Activated naive CD8-positive, alpha-beta T cell (primary cell): Measurements from ENCODE around the gene FASTK.
A peak's percentile ranks its signal among the peaks of the same experiment; 100 is the strongest.

Experiments used
- H3K27ac Mint-ChIP-seq: one replicate; pipeline ENCODE4 v1.8.0; 2021; ENCODE audit warnings: mixed read lengths
- H3K27me3 Mint-ChIP-seq: one replicate; pipeline ENCODE4 v1.8.0; 2021; ENCODE audit warnings: mixed read lengths
- H3K36me3 Mint-ChIP-seq: one replicate; pipeline ENCODE4 v1.8.0; 2021; ENCODE audit warnings: mixed read lengths
- H3K4me1 Mint-ChIP-seq: one replicate; pipeline ENCODE4 v1.8.0; 2021; ENCODE audit warnings: low read depth, mixed read lengths
- H3K4me3 Mint-ChIP-seq: one replicate; pipeline ENCODE4 v1.8.0; 2021; ENCODE audit warnings: mild to moderate bottlenecking, mixed read lengths
- H3K9me3 Mint-ChIP-seq: one replicate; pipeline ENCODE4 v1.8.0; 2021; ENCODE audit warnings: low read depth, mixed read lengths

The FASTK gene

DNA sequence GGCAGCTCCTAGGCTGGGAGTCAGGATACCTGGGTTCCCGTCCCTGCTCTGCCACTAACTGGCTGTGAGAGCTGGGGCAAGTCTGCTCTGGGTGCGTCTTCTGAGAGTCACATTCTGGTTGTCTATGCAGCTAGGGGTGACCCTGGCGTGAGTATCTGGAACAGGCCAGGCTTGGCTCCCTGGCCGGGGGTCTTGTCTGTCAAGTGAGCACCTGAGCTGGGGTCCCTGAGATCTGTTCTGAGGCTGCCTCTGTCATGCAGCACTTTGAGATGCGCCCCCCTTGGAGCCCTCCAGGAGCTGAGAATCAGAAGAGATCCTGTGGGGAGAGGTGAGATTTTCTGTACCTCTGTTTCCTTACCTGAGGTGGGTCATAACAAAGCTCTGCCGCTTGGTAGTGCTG lies 13.1 kb upstream of the FASTK start:
- Mint-ChIP-seq H3K4me3 (no peak overlapping the region), H3K36me3 (no peaks in the 10 kb centered on the region), H3K4me1 (peaks cover 6% of the 10 kb centered on the region), H3K9me3 (no peaks in the 10 kb centered on the region), H3K27me3 (peaks cover 2% of the 10 kb centered on the region), H3K27ac (no peak overlapping the region)

DNA sequence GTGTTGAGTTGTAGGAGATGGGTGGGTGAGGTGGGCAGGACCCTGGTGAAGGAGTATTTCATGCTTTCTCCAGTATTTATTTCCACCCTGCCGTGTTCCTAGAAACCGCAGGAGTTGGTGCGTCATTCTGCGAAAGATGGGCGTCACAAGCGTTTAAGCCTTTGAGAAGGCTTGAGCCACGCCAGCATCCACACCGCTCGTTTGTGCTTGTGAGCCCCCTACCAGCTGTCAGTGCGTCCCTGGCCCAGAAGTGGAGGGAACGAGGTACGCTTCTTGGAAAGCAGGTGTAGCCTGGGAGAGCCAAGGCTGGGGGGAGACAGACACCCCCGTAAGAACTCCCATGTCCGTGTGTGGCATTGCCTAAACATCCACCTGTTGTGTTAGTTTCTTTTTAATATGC lies 11.4 kb upstream of the FASTK start:
- no peaks in the 10 kb centered on the region for H3K36me3 Mint-ChIP-seq
- H3K4me1 Mint-ChIP-seq, result peaks cover 11% of the 10 kb centered on the region
- H3K27me3 Mint-ChIP-seq, result peaks cover 2% of the 10 kb centered on the region
- H3K9me3 Mint-ChIP-seq, result no peaks in the 10 kb centered on the region
- no peak overlapping the region for H3K27ac Mint-ChIP-seq
- H3K4me3 Mint-ChIP-seq, result no peak overlapping the region

DNA sequence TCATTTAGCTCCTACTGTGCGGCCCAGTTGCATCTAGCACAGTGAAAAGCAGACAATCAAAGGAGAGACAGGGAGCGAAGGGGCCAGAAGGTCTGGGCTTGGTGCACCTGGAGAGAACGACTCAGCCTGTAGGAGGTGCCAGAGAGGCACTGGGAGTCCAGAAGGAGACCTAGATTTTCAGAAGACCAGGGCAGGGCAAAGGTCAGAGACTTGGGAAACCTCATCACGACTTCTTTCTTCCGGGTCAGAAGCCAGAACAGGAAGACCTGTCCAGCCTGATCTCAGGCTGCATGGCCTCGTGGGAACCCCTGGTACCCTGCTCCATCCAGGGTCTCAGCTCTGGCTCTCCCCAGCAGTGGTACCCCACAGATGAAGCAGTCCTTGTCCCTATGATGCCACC lies 10.8 kb upstream of the FASTK start:
- Mint-ChIP-seq H3K4me1 (peaks cover 11% of the 10 kb centered on the region), H3K36me3 (no peaks in the 10 kb centered on the region), H3K27me3 (peaks cover 2% of the 10 kb centered on the region), H3K9me3 (no peaks in the 10 kb centered on the region), H3K27ac (no peak overlapping the region), H3K4me3 (no peak overlapping the region)

DNA sequence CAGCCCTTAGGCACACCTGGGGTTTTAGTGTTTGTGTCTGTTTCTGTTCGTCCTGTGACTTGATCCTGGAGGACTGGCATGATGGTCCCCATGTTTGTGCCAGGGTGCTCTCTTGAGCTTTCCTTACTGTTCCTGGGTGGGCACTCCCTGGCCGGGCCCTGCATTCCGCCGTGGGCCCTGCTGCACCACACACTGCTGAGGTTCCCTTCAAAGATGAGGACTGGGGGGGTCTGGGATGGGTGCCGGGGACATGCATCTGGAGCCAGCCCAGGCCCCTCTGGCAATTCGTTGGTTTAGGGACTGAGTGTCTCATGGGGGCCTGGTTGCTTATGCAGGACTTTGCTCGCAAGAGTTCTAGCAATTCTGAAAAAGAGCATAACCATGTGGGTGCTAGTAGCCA lies 10.4 kb upstream of the FASTK start:
- peaks cover 2% of the 10 kb centered on the region for H3K27me3 Mint-ChIP-seq
- no peak overlapping the region for H3K27ac Mint-ChIP-seq
- H3K4me1 Mint-ChIP-seq, result peaks cover 11% of the 10 kb centered on the region
- no peak overlapping the region for H3K4me3 Mint-ChIP-seq
- no peaks in the 10 kb centered on the region for H3K9me3 Mint-ChIP-seq
- no peaks in the 10 kb centered on the region for H3K36me3 Mint-ChIP-seq

DNA sequence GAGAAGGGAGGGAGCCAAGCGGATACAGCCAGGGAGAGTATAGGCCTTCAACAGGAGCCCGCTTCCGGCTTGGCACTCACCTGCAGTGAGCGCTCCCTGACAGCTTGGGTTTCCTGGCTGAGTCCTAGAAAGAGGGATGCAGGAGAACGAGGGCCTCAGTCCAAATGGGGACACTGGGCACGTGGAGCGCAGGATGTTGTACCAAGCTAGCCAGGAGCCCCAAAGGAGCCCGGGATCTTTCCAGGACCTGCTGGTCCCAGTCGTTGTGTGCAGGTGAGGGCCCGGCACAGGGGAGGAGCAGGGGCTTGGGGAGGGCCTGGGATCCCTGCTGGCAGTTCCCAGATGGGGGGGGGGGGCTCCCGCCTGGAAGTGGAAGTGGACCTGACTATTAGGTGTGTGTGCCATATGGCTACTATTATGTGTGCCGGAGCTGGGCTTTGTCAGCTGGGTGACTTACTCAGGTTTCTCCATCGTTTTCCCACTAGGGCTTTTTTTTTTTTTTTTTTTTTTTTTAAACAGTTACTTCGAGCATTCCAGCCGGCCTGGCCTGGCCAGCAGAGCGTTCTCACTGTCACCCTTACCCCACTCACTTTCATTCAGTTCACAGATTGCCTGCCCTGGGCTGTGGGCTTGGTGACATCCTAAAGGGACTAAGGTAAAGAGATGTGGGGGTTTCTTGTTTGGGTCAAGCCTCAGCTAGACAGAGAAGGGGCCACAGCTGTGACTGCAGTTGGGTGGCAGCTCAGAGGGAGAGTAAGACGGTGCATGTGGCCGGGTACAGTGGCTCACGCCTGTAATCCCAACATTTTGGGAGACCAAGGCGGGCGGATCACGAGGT lies 9.5 kb upstream of the FASTK start:
- H3K4me3 Mint-ChIP-seq, result no peak overlapping the region
- no peaks in the 10 kb centered on the region for H3K9me3 Mint-ChIP-seq
- no peak overlapping the region for H3K27ac Mint-ChIP-seq
- peaks cover 20% of the 10 kb centered on the region for H3K4me1 Mint-ChIP-seq
- no peaks in the 10 kb centered on the region for H3K36me3 Mint-ChIP-seq
- H3K27me3 Mint-ChIP-seq, result peaks cover 4% of the 10 kb centered on the region

DNA sequence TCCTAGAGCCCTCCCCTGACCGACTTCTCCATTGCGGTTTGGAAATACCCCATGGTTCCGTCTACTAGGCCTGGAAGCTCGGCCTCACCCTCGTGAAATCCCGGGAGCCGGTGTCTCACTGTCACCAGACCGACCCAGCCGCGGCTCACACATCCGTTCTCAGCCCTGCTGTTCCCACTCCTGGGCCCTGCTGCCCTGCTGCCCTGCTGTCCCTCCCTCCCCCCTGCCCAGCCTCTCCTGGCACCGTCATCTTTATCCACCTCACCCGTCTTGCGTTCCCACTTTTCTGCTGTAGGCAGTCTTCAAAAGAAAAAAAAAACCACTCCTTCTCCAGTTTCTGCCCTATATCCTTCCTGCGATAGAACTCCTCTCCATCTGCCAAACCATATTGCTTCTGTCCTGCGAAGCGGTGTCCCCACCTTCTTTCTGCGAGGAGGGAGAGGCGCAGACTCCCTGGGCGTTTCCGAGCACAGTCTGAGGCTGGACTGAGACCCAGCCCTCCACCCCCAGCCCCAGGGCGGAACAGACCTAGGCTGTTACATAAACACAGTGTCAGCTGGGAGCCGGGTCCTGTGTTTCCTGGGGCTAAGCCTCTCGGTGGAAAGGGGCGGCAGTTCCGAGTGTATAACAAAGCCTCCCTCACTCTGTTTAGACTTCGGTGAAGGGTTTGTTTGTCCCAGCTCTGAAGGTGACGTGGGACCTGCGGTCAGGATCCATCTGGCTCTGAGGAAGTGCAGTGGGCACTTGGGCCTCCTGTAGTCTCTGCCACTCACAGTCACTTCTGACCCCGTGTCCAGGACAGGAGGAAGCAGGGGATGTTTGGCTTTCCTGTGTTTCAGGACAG lies 8.5 kb upstream of the FASTK start:
- no peaks in the 10 kb centered on the region for H3K9me3 Mint-ChIP-seq
- H3K4me1 Mint-ChIP-seq, result peaks cover 26% of the 10 kb centered on the region
- peak overlapping the region; percentile 10 for H3K27ac Mint-ChIP-seq
- peaks cover 8% of the 10 kb centered on the region for H3K27me3 Mint-ChIP-seq
- peak overlapping the region; percentile 81 for H3K4me3 Mint-ChIP-seq
- H3K36me3 Mint-ChIP-seq, result no peaks in the 10 kb centered on the region

DNA sequence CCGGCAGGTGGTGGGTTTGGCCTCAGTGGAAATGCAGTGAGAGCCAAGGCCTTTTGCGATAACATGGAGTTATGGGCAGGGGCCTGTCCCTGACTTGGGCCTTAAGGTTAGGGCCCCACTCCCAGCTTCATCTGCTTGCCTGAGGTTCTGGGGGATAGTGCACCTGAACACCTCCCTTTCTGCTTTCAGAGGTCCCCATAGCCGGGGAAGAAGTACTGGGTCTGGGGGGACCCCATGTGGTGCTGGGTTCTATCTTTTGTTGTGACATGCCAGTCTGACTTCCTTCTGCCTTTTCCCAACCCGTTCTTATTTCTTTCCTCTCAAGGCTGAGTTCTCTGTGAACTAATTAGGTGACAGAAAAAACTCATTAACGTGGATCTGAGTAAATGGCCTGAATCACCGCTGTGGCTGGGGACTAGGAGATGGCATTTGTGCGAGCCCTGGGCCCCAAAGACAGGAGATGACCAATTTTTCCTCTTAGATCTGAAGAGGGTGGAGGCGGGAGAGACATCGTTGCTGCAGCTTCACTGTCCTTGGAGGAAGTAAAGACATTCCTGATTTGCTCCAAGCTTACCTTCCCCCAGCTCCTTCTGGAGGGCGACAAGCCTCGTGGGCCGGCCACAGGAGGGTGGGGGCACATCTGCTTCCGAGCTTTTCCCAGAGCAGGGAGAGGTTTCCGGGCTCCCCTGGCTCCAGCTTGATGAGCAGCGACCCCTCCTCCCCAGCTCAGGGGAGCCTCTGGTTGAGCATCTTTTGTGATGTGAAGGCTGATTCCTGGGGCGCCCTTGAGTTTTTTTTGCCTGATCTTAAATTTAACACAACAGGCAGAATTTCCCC lies 7.6 kb upstream of the FASTK start:
- peaks cover 27% of the 10 kb centered on the region for H3K4me1 Mint-ChIP-seq
- no peaks in the 10 kb centered on the region for H3K9me3 Mint-ChIP-seq
- peak overlapping the region; percentile 41 for H3K27ac Mint-ChIP-seq
- peaks cover 8% of the 10 kb centered on the region for H3K27me3 Mint-ChIP-seq
- peak overlapping the region; percentile 81 for H3K4me3 Mint-ChIP-seq
- no peaks in the 10 kb centered on the region for H3K36me3 Mint-ChIP-seq

DNA sequence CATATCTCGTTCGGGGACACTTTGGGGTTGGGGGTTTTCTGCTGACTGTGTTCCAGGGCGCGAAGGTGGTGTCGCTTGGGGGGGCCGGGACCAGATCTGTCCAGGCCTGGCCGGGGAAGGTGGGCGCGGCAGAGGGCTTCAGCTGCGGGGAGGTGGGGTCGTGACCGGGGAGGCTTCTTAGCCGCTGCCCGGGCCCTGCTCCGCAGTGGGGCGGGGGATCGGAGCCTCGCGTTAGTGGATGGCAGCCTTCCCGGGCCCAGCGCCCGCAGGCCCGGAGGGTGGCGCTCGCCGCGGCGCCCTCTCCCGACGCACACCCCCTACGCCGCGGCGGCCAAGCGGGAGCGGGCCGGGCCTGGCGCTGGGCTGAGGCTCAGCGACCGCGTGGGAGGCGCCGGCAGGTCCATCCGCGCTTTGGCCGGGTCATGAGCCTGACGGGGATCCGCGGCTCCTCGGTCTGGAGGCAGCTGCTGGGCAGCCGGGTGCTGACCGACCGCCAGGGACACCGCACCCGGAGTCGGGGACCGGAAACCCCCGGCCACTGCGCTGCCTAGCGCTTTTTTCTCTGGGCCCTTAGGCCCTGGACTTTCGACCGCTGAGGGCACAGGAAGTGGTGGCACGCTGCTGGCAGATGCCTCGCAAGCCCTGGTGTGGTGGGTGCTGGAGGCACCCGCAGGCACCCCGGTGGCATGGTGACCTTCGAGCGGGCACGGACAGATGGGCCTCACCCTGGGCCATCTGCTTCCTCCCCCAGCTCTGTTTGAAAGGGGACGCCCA lies 6.8 kb upstream of the FASTK start:
- H3K36me3 Mint-ChIP-seq, result no peaks in the 10 kb centered on the region
- H3K27ac Mint-ChIP-seq, result no peak overlapping the region

DNA sequence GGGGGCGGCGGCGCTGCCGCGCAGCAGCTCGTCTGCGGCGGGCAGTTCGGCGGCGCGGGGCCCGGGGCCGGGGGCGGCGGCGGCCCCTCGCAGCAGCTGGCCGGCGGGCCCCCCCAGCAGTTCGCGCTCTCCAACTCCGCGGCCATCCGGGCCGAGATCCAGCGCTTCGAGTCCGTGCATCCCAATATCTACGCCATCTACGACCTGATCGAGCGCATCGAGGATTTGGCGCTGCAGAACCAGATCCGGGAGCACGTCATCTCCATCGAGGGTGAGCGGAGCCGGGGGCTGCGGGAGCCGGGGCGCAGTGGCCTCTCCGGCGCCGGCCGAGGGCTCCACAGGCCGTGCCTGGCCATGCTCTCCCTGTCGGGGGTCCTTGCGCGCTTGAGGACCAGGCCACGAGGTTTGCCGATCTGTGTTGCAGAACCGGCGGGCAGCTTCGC lies 6.2 kb upstream of the FASTK start:
- peaks cover 8% of the 10 kb centered on the region for H3K27me3 Mint-ChIP-seq
- peaks cover 32% of the 10 kb centered on the region for H3K4me1 Mint-ChIP-seq
- no peak overlapping the region for H3K27ac Mint-ChIP-seq

More for the DNA sequence above, 6.8 kb upstream of the FASTK start:
- Mint-ChIP-seq H3K4me3 (peak overlapping the region; percentile 86), H3K4me1 (peaks cover 32% of the 10 kb centered on the region), H3K27me3 (peaks cover 8% of the 10 kb centered on the region), H3K9me3 (no peaks in the 10 kb centered on the region)

DNA sequence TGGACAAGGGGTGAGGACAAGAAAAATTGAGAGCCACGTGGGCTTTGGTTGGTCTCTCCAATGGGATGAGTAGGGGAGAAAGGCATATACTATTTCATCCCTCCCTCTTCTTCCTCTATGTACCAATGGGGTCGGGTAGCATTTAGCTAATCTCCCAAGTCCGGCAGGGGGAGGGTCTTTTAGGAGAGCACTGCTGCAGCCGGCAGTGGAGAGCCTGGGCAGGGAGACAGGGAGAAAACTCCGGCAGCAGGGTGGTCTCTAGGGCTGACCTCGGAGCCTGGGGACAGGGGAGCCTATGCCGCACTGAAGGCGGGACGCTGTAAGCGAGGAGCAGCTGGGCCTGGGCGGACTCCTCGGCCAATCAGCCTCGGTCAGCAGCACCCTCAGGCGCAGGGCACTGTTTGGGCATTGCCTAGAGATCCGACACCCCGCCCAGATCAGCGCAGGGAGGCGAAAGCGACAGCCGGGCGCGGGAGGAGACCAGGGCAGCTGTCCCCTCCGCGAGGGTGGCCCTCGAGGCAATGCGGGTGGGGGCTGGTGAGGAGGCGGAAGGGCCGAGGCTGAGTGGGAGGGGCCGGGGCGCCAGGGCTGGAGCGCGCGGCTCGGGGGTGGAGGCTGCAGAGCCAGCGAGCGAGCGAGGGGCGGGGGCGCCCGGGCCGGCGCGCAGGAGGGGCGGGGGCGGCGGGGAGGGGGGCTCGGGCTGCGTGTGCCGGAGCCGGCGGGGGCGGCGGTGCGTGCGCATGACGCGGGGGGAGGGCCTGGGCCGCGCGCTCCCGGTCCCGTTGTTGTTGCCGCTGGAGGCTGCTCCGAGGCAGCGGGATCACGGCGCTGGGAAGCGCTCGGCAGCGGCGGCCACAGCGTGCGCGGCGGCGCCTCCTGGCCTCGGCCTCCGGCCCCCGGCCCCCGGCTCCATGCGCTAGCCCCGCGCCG lies 5.3 kb upstream of the FASTK start, which contains the start of gene AGAP3:
AGAP3 (plus strand) TSS at position 785 of the 930 bp plus-strand sequence. CDS start 267 bp downstream, outside the sequence.
- H3K4me1 Mint-ChIP-seq, result peaks cover 32% of the 10 kb centered on the region
- H3K9me3 Mint-ChIP-seq, result no peaks in the 10 kb centered on the region

More for the DNA sequence above, 6.2 kb upstream of the FASTK start:
- Mint-ChIP-seq H3K9me3 (no peaks in the 10 kb centered on the region), H3K4me3 (peak overlapping the region; percentile 86), H3K36me3 (no peaks in the 10 kb centered on the region)

DNA sequence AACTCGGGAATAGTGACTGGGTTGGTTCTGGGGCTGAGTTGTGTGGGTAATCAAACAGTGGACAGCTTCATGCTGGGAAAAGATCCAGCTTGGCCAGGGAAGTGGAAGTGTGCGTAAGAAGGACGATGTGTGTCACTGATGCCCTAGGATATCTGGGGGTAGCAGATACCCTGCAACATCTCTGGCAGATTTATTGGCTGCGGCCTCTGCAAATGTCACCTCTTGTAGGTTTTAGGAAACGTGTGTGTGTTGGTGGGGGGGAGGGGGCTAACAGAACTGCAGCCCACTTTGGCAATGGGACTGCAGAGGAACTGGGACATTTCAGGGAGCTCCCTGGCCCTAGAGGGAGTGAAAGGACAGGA lies 4.7 kb upstream of the FASTK start:
- Mint-ChIP-seq H3K4me3 (peak overlapping the region; percentile 86), H3K9me3 (no peaks in the 10 kb centered on the region), H3K36me3 (no peaks in the 10 kb centered on the region), H3K27ac (peak overlapping the region; percentile 86), H3K27me3 (peaks cover 8% of the 10 kb centered on the region), H3K4me1 (peaks cover 32% of the 10 kb centered on the region)

More for the DNA sequence above, 5.3 kb upstream of the FASTK start, which contains the start of gene AGAP3:
- Mint-ChIP-seq H3K27ac (peak within 1 kb of the TSS; percentile 86), H3K27me3 (peaks cover 8% of the 10 kb centered on the region), H3K36me3 (no peaks in the 10 kb centered on the region), H3K4me3 (peak within 1 kb of the TSS; percentile 86)

DNA sequence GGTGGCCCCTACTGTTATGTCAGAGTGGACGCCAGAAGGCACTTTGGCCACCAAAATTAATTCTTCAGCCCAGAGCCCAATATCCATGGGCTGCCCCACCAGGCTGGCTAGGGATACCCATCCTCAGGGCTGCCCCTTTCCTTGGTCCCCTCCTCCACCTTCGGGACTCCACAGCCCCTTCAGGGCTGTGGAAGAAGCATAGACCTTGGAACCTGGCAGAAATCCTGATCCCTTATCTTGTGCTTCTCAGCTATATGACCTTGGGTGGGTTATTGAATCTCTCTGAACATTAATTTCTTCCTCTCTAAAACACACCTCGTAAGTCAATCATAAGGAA lies 3.2 kb upstream of the FASTK start:
- Mint-ChIP-seq H3K4me1 (peaks cover 35% of the 10 kb centered on the region), H3K27ac (peak overlapping the region; percentile 16), H3K36me3 (peaks cover 2% of the 10 kb centered on the region), H3K4me3 (peak overlapping the region; percentile 77), H3K27me3 (peaks cover 6% of the 10 kb centered on the region), H3K9me3 (no peaks in the 10 kb centered on the region)
